ENCODE measurements around the gene KCNQ1.

- TF ChIP-seq CTCF (IDR thresholded peaks at IDR 0.05; ENCODE audit: borderline replicate concordance, extremely low read depth, low read length, poor library complexity, severe bottlenecking) = no peak
- TF ChIP-seq EZH2 (IDR thresholded peaks at IDR 0.05; ENCODE audit: borderline replicate concordance, low read depth, low read length, severe bottlenecking) = no peak
Measured at GRCh38 chr11:2789331-2789730, 344.5 kb downstream of the KCNQ1 start.
